H1 (cell line): ENCODE measurements around the gene CDKN2B. TPM values are rescaled to one million over a fixed set of nuclear protein-coding genes. Genes with fewer than 3 reads are reported as not detected.

Experiments used
- KDM5A ChIP-seq: fragments of 200-600 bp; IDR thresholded peaks from 2 replicates; pipeline ENCODE4 v1.7.1; 2012; ENCODE audit warnings: mild to moderate bottlenecking, low read length, inconsistent platforms, mixed read lengths
- TEAD4 ChIP-seq: IDR thresholded peaks from 2 replicates; pipeline ENCODE4 v1.6.1; 2012; ENCODE audit warnings: low read depth, low read length, inconsistent platforms, mixed read lengths
- polyA plus RNA-seq, 7 experiments: library from polyadenylated mRNA; depleted of rRNA in 3 of 7; stranded (reverse) in 5 of 7; unstranded in 2 of 7; fragments of >200 nt in 5 of 7; fragments of 200-250 nt in 2 of 7; gene quantifications; 1 replicate in 5 of 7; 2 replicates in 1 of 7; 4 replicates in 1 of 7; pipeline versions ENCODE4 v1.2.1 to v1.2.3, GENCODE V29; 2011 to 2013; ENCODE audit warnings: missing spikeins in 2 of 7, mixed read lengths in 2 of 7
- total RNA-seq: library from RNA; stranded (reverse); fragmentation: NEBNext Ultra II Directional; extraction: Animal tissue kit (Norgen Biotek cat#: 25700); gene quantifications from 2 replicates; pipeline ENCODE4 v1.2.1, GENCODE V29; 2021

Gene CDKN2B
- total and polyA plus RNA-seq, 2 of the 8 experiments (the other 6 are each of a cell fraction or from before 2014, with no cell fraction given): 0.20 to 0.88 TPM

GRCh38 chr9:22005021-22005701 lies 3.9 kb downstream of the CDKN2B start (continued):
- TF ChIP-seq KDM5A (no peak), TEAD4 (peak; percentile 12; the same call in 1 of the 2 replicates)
